Measurements from ENCODE around the gene SCTR.

The SCTR gene

GRCh38 chr2:119431976-119432850 lies 92.1 kb downstream of the SCTR start:
- DNase-seq, result peak in 4 of 58 donors; percentile 3 to 11 (median 8)

- DNase-seq, result peak in 8 of 58 donors; percentile 8 to 34 (median 12)
Observed at GRCh38 chr2:119431155-119431975, 92.9 kb downstream of the SCTR start, which contains the start of gene TMEM37. Gene TMEM37 (plus strand): TSS chr2:119431854. CDS start chr2:119431904, 50 bp downstream.

- DNase-seq, result no peak
Observed at GRCh38 chr2:119430023-119430498, 94.2 kb downstream of the SCTR start.

GRCh38 chr2:119429225-119429981 lies 94.9 kb downstream of the SCTR start:
- no peak for DNase-seq

GRCh38 chr2:119428488-119429224 lies 95.6 kb downstream of the SCTR start:
- no peak for DNase-seq

GRCh38 chr2:119427756-119428155 lies 96.5 kb downstream of the SCTR start:
- no peak for DNase-seq

- no peak for DNase-seq
Observed at GRCh38 chr2:119426801-119427395, 97.4 kb downstream of the SCTR start.

GRCh38 chr2:119426396-119426675 lies 97.9 kb downstream of the SCTR start:
- no peak for DNase-seq

- DNase-seq, result no peak
Observed at GRCh38 chr2:119425620-119426395, 98.5 kb downstream of the SCTR start.

GRCh38 chr2:119425119-119425405 lies 99.2 kb downstream of the SCTR start:
- DNase-seq, result no peak

GRCh38 chr2:119424284-119425118 lies 99.8 kb downstream of the SCTR start:
- no peak for DNase-seq

GRCh38 chr2:119423811-119424210 lies 100.5 kb downstream of the SCTR start:
- no peak for DNase-seq

- DNase-seq, result no peak
Observed at GRCh38 chr2:119423108-119423444, 101.2 kb downstream of the SCTR start.

GRCh38 chr2:119422360-119423107 lies 101.7 kb downstream of the SCTR start:
- DNase-seq, result no peak

GRCh38 chr2:119421741-119422140 lies 102.5 kb downstream of the SCTR start:
- no peak for DNase-seq

GRCh38 chr2:119421304-119421703 lies 103.0 kb downstream of the SCTR start:
- no peak for DNase-seq

GRCh38 chr2:119419803-119420508 lies 104.3 kb downstream of the SCTR start:
- no peak for DNase-seq

GRCh38 chr2:119419065-119419464 lies 105.2 kb downstream of the SCTR start:
- DNase-seq, result no peak

All from anterior cingulate cortex (tissue), 58 donors.